ENCODE measurements around the gene CTAGE4. TPM values are rescaled to one million over a fixed set of nuclear protein-coding genes. Genes with fewer than 3 reads are reported as not detected.

Gene CTAGE4
- total RNA-seq, 1 experiment from 2014 or later: 5.8 TPM

Other genes with a start within 250 kb of the CTAGE4 start
- not detected in 2 replicates for gene OR2F2, start 248.2 kb upstream of the CTAGE4 start, total RNA-seq (2021)
- not detected in 2 replicates for gene OR2F1, start 228.6 kb upstream of the CTAGE4 start, total RNA-seq (2021)
- not detected in 2 replicates for gene OR6B1, start 183.1 kb upstream of the CTAGE4 start, total RNA-seq (2021)
- not detected in 2 replicates for gene OR2A5, start 134.5 kb upstream of the CTAGE4 start, total RNA-seq (2021)
- not detected in 2 replicates for gene OR2A25, start 113.7 kb upstream of the CTAGE4 start, total RNA-seq (2021)
- not detected in 2 replicates for gene OR2A12, start 97.2 kb upstream of the CTAGE4 start, total RNA-seq (2021)
- gene OR2A2, start 73.9 kb upstream of the CTAGE4 start, total RNA-seq (2021): not detected in 2 replicates
- not detected in 2 replicates for gene OR2A14, start 60.3 kb upstream of the CTAGE4 start, total RNA-seq (2021)
- gene ARHGEF35, start 12.4 kb downstream of the CTAGE4 start, total RNA-seq (2021): 27.6 and 29.6 TPM in 2 replicates
- gene OR2A42, start 56.1 kb downstream of the CTAGE4 start, total RNA-seq (2021): not detected in 2 replicates
- 6.0 and 7.6 TPM in 2 replicates for gene OR2A7, start 81.3 kb downstream of the CTAGE4 start, total RNA-seq (2021)
- 7.2 and 9.9 TPM in 2 replicates for gene CTAGE8, start 85.8 kb downstream of the CTAGE4 start, total RNA-seq (2021)
- not detected in 2 replicates for gene OR2A1, start 129.0 kb downstream of the CTAGE4 start, total RNA-seq (2021)
- gene ARHGEF5, start 171.9 kb downstream of the CTAGE4 start, total RNA-seq (2021): 40.0 and 50.1 TPM in 2 replicates
- gene NOBOX, start 220.2 kb downstream of the CTAGE4 start, total RNA-seq (2021): not detected in 2 replicates